OCI-LY3 (cell line): Measurements from ENCODE around the gene GFY.

ENCODE experiments used
- H2AFZ ChIP-seq: fragments of 200-600, 300-600 bp; shearing (Covaris generic); 2 replicates; pipeline ENCODE4 v1.6.0; 2014; ENCODE audit warnings: antibody characterized with exemption, low read depth, low read length
- H3K27ac ChIP-seq: fragments of 200-600, 300-600 bp; sonication (generic); 2 replicates; pipeline ENCODE4 v1.5.1; 2014; ENCODE audit warnings: mild to moderate bottlenecking, low read length, moderate library complexity, mixed read lengths
- H3K27me3 ChIP-seq: fragments of 200-600, 300-600 bp; sonication (generic); 2 replicates; pipeline ENCODE4 v1.6.1; 2014; ENCODE audit warnings: low read depth, low read length, mixed read lengths
- H3K36me3 ChIP-seq: fragments of 200-600, 300-600 bp; sonication (generic); replicated peaks from 2 replicates; pipeline ENCODE3; 2014; ENCODE audit warnings: low read depth, low read length, mixed read lengths
- H3K4me1 ChIP-seq: fragments of 300-600, 200-600 bp; sonication (generic); 2 replicates; pipeline ENCODE4 v1.6.1; 2014; ENCODE audit warnings: low read length, mixed read lengths
- H3K4me2 ChIP-seq: fragments of 200-600, 300-600 bp; sonication (generic); 2 replicates; pipeline ENCODE4 v1.6.1; 2014; ENCODE audit warnings: low read length, mixed read lengths
- H3K4me3 ChIP-seq: fragments of 300-600, 200-600 bp; sonication (generic); 2 replicates; pipeline ENCODE4 v1.5.1; 2014; ENCODE audit warnings: antibody characterized with exemption, mild to moderate bottlenecking, low read length, moderate library complexity
- H3K79me2 ChIP-seq: fragments of 300-600, 200-600 bp; shearing (Covaris generic); 2 replicates; pipeline ENCODE4 v1.6.1; 2014; ENCODE audit warnings: mild to moderate bottlenecking, low read length, mixed read lengths
- H3K9ac ChIP-seq: fragments of 300-600, 200-600 bp; shearing (Covaris generic); 2 replicates; pipeline ENCODE4 v1.6.0; 2014; ENCODE audit warnings: mild to moderate bottlenecking, low read length, moderate library complexity
- H3K9me3 ChIP-seq: fragments of 200-600, 300-600 bp; shearing (Covaris generic); 2 replicates; pipeline ENCODE4 v1.6.1; 2014; ENCODE audit warnings: low read length, mixed read lengths; ENCODE audit not compliant: insufficient read depth
- H4K20me1 ChIP-seq: fragments of 200-600, 300-600 bp; sonication (generic); 2 replicates; pipeline ENCODE4 v1.6.1; 2016; ENCODE audit warnings: low read length, mixed read lengths; ENCODE audit not compliant: insufficient read depth
- EZH2phosphoT487 ChIP-seq: fragments of 200-600 bp; shearing (Covaris generic); IDR thresholded peaks from 2 replicates; pipeline ENCODE4 v1.6.1; 2018; ENCODE audit warnings: antibody characterized with exemption, mixed run types, low read depth
- TF ChIP-seq, protein P1 (sequence below): fragments of 200-600, 300-600 bp; sonication (generic); IDR thresholded peaks from 2 replicates; pipeline ENCODE4 v1.5.1; 2014; ENCODE audit warnings: antibody characterized with exemption, low read length, low read depth

Gene GFY

DNA sequence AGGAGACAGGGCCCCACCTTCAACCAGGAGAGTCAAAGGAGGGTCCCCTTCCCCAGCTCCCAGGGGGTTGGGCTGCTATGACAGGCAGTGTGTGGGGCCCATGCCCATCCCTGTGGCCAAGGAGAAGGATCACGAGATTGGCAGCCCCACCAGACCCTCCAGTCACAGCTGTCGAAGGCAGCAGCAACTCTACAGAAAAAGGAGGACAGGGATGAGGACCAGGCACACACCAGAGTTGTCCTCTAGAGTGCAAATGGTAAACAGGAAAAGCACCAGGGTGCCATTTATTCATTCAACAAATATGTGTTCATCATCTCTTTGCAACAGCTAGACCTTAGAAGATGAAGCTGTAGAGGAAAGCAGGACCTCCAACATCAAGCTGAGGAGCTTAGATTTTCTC, 6.0 kb upstream of the GFY start:
- H3K4me1 ChIP-seq = no peaks in the 10 kb centered on the region
- H3K27me3 ChIP-seq = peaks cover 18% of the 10 kb centered on the region
- H3K36me3 ChIP-seq = no peaks in the 10 kb centered on the region

DNA sequence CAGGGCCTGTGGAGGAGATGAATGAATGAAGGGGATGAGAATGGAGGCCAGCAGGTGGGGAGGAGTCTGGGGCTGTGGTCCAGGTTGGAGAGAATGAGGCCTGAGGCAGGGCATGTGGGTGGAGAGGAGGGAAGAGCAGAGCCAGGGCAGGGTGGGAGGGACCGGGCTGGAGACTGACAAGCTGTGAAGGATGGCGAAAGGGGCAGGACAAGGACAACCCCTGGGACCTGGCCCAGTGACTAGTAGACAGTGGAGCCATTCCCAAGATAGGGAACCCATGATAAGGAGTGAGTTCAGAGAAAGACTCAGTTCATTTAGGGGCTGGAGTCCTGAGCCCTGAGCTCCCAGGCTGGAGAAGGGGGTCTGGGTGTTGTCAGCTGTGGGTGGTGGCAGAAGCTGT, 5.0 kb upstream of the GFY start:
- TF ChIP-seq, protein P1, sequence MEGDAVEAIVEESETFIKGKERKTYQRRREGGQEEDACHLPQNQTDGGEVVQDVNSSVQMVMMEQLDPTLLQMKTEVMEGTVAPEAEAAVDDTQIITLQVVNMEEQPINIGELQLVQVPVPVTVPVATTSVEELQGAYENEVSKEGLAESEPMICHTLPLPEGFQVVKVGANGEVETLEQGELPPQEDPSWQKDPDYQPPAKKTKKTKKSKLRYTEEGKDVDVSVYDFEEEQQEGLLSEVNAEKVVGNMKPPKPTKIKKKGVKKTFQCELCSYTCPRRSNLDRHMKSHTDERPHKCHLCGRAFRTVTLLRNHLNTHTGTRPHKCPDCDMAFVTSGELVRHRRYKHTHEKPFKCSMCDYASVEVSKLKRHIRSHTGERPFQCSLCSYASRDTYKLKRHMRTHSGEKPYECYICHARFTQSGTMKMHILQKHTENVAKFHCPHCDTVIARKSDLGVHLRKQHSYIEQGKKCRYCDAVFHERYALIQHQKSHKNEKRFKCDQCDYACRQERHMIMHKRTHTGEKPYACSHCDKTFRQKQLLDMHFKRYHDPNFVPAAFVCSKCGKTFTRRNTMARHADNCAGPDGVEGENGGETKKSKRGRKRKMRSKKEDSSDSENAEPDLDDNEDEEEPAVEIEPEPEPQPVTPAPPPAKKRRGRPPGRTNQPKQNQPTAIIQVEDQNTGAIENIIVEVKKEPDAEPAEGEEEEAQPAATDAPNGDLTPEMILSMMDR = no peak
- TF ChIP-seq EZH2phosphoT487 = no peak
- no peak overlapping the region for H3K9ac ChIP-seq

More for the DNA sequence above, 6.0 kb upstream of the GFY start:
- Histone ChIP-seq H3K4me3 (no peak overlapping the region), H3K9ac (no peak overlapping the region), H2AFZ (no peak overlapping the region), H3K27ac (no peak overlapping the region), H4K20me1 (no peaks in the 10 kb centered on the region), H3K9me3 (no peaks in the 10 kb centered on the region), H3K4me2 (no peak overlapping the region), H3K79me2 (no peaks in the 10 kb centered on the region)
- TF ChIP-seq EZH2phosphoT487 = no peak
- TF ChIP-seq, protein P1 = no peak

DNA sequence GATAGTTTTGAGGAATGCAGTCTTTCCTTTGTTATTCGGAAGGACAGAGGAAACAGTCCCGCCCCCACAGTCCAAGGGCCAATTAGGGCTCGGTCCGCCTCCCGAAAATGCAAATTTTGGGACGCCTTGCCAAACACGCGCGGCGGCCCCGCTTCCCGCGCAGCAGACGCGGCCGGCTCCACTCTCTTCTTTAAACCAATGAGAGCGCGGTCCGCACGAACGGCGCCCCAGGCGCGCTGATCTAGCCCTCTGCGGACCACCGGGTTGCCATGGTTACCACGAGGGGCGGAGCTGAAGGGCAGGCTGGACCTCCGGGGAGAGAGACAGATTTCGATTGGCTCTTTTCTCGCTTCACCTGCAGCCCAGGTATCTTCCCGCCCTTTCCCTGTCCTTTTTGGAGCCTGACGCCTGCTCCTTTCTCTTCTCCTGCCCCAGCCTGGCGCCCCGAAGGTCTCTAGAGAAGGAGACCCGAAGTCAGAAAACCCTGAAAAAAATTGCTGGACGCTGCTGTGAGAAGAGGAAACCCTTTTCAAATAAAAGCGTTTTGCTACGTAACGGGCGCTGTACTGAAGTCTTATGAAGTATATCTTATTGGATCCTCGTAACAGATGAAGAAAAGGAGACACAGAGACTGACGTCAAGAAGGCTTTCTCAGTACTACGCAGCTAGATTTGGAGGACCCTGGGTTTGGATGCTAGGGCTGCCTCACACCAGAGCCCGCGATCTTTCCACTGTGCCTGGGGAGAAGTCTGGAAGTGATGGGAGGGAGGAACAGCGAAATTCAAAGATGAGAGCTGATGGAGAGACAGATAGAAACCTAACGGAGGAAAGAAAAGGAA, 3.9 kb upstream of the GFY start:
- H3K4me2 ChIP-seq = no peak overlapping the region
- H3K9me3 ChIP-seq = no peaks in the 10 kb centered on the region
- H3K27me3 ChIP-seq = peaks cover 38% of the 10 kb centered on the region
- no peak for TF ChIP-seq EZH2phosphoT487
- TF ChIP-seq, protein P1 = no peak
- H3K4me3 ChIP-seq = no peak overlapping the region
- H4K20me1 ChIP-seq = no peaks in the 10 kb centered on the region
- no peak overlapping the region for H3K27ac ChIP-seq
- no peak overlapping the region for H2AFZ ChIP-seq
- no peaks in the 10 kb centered on the region for H3K36me3 ChIP-seq
- H3K9ac ChIP-seq = no peak overlapping the region
- H3K4me1 ChIP-seq = no peaks in the 10 kb centered on the region
- H3K79me2 ChIP-seq = no peaks in the 10 kb centered on the region

More for the DNA sequence above, 5.0 kb upstream of the GFY start:
- H3K36me3 ChIP-seq = no peaks in the 10 kb centered on the region
- H2AFZ ChIP-seq = no peak overlapping the region
- H3K27me3 ChIP-seq = peaks cover 27% of the 10 kb centered on the region
- no peak overlapping the region for H3K27ac ChIP-seq
- H3K4me1 ChIP-seq = no peaks in the 10 kb centered on the region
- H3K4me3 ChIP-seq = no peak overlapping the region
- no peaks in the 10 kb centered on the region for H3K9me3 ChIP-seq
- H4K20me1 ChIP-seq = no peaks in the 10 kb centered on the region
- no peaks in the 10 kb centered on the region for H3K79me2 ChIP-seq
- H3K4me2 ChIP-seq = no peak overlapping the region

DNA sequence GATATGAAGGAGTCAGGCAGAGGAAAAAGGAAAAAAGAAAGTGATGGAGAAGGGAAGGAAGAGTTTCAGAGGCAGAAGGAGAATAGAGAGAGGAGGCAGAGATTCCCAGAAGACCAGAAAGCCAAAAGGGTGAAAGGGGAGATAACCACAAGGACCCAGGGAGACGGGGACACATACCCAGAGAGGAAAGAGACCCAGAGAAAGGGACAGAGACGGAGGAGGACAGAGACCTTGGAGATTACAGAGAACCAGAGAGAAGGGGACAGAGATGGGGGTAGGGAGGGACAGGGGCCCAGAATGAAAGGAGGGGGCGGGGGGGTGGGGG, 3.3 kb upstream of the GFY start:
- Histone ChIP-seq H3K79me2 (no peaks in the 10 kb centered on the region), H3K27ac (no peak overlapping the region), H3K4me2 (no peak overlapping the region), H3K4me3 (no peak overlapping the region), H3K9me3 (no peaks in the 10 kb centered on the region), H3K27me3 (peaks cover 43% of the 10 kb centered on the region), H2AFZ (no peak overlapping the region), H4K20me1 (no peaks in the 10 kb centered on the region), H3K4me1 (no peaks in the 10 kb centered on the region), H3K36me3 (no peaks in the 10 kb centered on the region), H3K9ac (no peak overlapping the region)
- no peak for TF ChIP-seq EZH2phosphoT487
- TF ChIP-seq, protein P1 = no peak
